ENCODE data around the gene CHID1. TPM values are rescaled to one million over a fixed set of nuclear protein-coding genes. Genes with fewer than 3 reads are reported as not detected.

CHID1 gene
- total and polyA plus RNA-seq, 2 of the 8 experiments (the other 6 are each of a cell fraction or from before 2014, with no cell fraction given), result 81.2 to 88.5 TPM

- TF ChIP-seq POLR2A (IDR thresholded peaks at IDR 0.05; ENCODE audit: control extremely low read depth in 1 of 2, low read depth in 2 of 2, low read length in 2 of 2) (no peak), ATF2 (IDR thresholded peaks at IDR 0.05; ENCODE audit: low read length) (no peak), MAX (IDR thresholded peaks at IDR 0.05) (peak; percentile 65; the same call in 1 of the 2 replicates), NRF1 (IDR thresholded peaks at IDR 0.05; ENCODE audit: low read depth, low read length) (no peak), BRCA1 (IDR thresholded peaks at IDR 0.05; ENCODE audit: low read depth, low read length) (no peak), JUND (IDR thresholded peaks at IDR 0.05; ENCODE audit: low read length) (no peak), TAF7 (optimal IDR thresholded peaks at IDR 0.05; ENCODE audit: borderline replicate concordance, low read depth, low read length) (no peak), FOSL1 (IDR thresholded peaks at IDR 0.05; ENCODE audit: insufficient read depth, low read depth, low read length) (no peak), SP2 (IDR thresholded peaks at IDR 0.05; ENCODE audit: low read length) (no peak), SAP30 (IDR thresholded peaks at IDR 0.05; ENCODE audit: insufficient read depth, insufficient replicate concordance, low read length) (no peak), CEBPB (IDR thresholded peaks at IDR 0.05; ENCODE audit: low read depth, low read length) (no peak), GTF2F1 (IDR thresholded peaks at IDR 0.05; ENCODE audit: borderline replicate concordance, low read depth, low read length) (no peak), NANOG (IDR thresholded peaks at IDR 0.05; ENCODE audit: insufficient read depth, low read depth, low read length, poor library complexity, severe bottlenecking) (no peak), RXRA (IDR thresholded peaks at IDR 0.05; ENCODE audit: insufficient read depth, low read depth, low read length) (no peak), ATF3 (IDR thresholded peaks at IDR 0.05; ENCODE audit: insufficient read depth, low read depth, low read length) (no peak), EP300 (IDR thresholded peaks at IDR 0.05; ENCODE audit: borderline replicate concordance in 1 of 2, low read depth in 2 of 2, low read length in 2 of 2) (no peak), CREB1 (IDR thresholded peaks at IDR 0.05) (no peak; the same call in 1 of the 2 replicates), EZH2 (IDR thresholded peaks at IDR 0.05; ENCODE audit: low read depth, low read length, severe bottlenecking) (no peak), SP4 (IDR thresholded peaks at IDR 0.05; ENCODE audit: low read length) (no peak)
- TF ChIP-seq, protein P1, sequence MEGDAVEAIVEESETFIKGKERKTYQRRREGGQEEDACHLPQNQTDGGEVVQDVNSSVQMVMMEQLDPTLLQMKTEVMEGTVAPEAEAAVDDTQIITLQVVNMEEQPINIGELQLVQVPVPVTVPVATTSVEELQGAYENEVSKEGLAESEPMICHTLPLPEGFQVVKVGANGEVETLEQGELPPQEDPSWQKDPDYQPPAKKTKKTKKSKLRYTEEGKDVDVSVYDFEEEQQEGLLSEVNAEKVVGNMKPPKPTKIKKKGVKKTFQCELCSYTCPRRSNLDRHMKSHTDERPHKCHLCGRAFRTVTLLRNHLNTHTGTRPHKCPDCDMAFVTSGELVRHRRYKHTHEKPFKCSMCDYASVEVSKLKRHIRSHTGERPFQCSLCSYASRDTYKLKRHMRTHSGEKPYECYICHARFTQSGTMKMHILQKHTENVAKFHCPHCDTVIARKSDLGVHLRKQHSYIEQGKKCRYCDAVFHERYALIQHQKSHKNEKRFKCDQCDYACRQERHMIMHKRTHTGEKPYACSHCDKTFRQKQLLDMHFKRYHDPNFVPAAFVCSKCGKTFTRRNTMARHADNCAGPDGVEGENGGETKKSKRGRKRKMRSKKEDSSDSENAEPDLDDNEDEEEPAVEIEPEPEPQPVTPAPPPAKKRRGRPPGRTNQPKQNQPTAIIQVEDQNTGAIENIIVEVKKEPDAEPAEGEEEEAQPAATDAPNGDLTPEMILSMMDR (IDR thresholded peaks at IDR 0.05; ENCODE audit: control extremely low read depth in 1 of 3, insufficient read depth in 1 of 3, low read depth in 1 of 3, low read length in 3 of 3), result peak in 2 of 3 experiments; percentile 76 to 79; a peak in 3 of 4 replicates
Observed at GRCh38 chr11:848380-848931, 62.2 kb downstream of the CHID1 start (continued).
